GM21515 (cell line): ENCODE data around the gene SALL3.
"Not testable (repeated sequence)": the region's sequence is repeated elsewhere in the genome, so short reads cannot be mapped to it uniquely, and the experiment has no call there.

Source experiments
- ATAC-seq: cut with Tn5 transposase; IDR thresholded peaks from one replicate; pipeline ENCODE4 v1.9.1; 2021; ENCODE audit not compliant: unreplicated experiment

SALL3 gene

DNA sequence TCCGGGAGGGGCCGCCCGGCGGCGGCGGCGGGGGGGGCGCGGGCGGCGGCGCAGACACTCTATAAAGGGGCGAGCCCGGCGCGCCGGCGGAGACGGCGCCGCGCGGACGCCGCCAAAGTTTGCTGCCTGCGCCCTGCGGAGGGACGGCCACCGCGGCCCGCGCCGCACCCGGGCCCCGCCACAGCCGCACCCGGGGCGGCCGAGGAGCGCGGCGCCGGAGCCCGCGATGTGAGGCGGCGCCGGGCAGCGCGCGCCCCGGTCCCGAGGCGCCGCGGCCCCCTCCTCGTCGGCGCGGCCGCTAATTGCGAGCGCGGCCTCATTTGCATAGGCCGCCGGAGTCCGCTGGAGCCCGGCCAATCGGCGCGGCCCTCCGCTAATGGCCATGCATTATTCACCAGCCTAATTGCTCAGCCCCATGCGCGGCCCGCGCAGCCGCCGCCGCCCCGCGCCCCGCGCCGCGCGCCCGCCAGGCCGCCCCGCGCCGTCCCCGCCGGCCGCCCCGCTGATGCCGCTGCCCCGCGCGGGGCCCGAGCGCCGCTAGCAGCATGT is at the start of gene SALL3:
Gene SALL3, plus strand, starts transcription at position 89 of the 549 bp plus-strand sequence. Its CDS starts 457 bp downstream, at position 546.
- ATAC-seq: no peak

DNA sequence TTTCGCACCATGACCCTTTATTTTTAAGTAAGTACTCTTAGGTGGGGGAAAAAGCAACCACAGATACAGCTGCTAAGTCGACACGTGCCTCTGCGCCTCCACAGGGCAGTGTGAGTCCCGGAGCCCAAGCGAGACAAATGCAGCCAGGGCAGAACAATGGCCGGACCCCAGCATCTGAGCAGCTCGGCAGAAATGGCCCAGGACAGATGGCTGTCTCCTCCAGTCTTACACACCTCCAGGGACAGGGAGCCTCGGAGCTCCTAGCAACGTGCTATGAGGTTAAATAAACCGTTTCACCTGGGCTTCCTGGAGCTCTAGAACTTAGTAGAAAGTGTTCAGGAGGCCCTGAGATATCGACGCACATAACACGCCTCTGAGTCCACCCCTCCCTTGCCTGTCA is 47.3 kb upstream of the SALL3 start:
- no peak for ATAC-seq

DNA sequence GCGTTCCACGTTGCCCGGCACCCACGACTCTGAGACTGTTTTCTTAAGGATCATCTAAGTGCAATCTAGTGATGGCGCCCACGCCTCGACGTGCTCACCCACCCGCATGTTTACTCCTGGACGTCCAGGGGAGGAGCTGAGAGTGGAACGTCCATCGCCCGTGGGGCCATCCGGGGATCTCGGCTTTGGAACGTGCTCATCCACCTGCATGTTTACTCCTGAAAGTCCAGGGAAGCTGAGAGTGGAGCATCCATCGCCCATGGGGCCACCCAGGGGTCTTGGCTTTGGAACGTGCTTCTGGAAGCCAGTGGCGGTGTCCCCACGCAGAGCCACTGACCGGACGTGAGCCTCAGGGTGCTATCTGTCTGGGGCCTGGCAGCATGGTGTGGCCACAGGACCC is 45.6 kb upstream of the SALL3 start:
- no peak for ATAC-seq

DNA sequence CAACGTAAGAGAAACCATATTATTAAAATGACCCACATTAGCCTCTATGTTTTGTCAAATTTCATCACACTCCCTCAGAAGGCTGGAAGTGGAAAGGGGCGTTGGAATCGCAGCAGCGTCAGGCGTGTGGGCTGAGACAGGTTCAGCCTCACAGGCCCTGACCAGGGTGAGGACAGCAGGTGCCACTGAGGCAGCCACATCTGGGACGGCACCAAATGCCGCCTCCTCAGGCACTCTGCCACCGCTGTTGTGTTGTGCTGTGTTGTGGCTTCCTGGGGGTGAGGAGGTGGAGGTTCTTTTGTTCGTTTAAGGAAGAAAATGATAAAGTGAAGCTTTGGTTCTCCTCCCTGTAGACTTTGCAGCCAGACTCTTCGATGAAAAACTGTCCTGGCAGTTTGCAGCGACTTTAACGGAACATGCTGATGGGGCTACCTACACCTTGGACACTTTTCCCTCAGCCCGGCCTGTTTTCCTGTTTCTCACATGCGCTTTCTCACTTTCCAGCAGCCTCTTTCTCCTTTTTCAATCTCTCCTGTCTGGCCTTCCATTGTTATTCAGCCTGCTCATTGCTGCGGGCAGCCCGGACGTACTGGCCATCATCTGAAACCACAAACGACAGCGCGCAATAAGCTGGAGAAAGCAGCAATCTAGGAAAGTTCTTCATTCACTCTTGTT is 44.9 kb upstream of the SALL3 start:
- ATAC-seq: no peak

DNA sequence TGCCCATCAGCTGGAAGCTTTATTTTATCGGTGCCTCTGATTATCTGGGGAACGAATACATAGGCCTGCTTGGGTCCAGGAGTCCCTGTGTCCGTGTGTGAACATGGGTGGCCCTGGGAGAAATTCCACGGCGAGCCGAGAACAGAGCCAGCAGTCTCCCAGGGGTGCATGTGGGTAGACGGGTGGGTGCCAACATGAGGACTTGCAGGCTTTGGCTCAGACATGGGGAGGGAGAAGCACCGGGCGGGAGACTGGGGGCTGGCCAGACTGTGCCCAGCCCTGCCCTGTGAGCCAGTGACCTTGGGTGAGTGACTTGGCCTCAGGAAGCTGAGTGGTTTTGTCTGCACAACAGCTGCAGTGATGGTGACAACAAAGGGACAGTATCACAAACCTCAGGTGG is 44.2 kb upstream of the SALL3 start:
- no peak for ATAC-seq

DNA sequence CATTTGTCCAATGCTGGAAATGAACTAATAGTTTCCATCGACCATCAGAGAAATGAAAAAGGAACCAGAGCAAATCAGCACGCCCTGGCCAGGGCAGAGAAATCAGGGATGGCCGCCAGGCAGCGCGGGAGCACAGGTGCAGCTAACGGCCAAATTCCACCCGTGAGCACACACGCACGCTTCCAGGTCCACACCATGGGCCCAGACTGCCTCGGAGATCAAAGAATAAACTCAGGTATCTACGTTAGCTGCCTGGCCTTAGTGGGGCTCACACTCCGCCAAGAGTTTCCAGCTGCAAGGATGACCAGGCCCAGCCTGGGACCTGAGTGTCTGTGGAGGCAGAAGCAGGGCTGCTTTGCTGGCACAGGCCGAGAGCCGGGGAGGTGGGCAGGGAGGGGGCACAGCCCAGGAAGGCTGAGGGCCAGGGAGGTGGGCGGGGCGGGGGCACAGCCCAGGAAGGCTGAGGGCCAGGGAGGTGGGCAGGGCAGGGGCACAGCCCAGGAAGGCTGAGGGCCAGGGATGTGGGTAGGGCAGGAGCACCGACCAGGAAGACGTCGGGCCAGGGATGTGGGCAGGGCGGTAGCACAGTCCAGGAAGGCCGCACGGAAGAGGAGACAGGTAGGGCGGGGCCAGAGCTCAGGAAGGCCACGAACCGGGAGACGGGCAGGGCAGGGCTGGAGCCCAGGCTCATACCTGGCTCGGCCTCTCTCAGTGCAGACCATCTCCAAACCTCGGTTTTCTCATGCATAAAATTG is 43.2 kb upstream of the SALL3 start:
- no peak for ATAC-seq

DNA sequence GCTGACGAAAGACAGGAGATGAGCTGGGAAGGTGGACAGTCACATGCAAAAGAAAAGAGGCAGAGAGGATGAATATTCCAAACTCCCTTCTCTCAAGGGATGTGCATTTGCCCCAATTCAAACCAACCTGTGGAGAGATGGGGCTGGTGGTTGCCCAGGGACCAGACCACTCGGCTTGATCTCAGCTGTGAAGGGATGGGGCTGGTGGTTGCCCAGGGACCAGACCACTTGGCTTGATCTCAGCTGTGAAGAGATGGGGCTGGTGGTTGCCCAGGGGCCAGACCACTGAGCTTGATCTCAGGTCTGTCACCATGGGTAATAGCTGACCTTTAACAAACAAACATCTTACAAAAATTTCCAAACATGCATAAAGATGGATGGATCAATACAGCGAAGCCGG is 42.5 kb upstream of the SALL3 start:
- ATAC-seq: no peak

DNA sequence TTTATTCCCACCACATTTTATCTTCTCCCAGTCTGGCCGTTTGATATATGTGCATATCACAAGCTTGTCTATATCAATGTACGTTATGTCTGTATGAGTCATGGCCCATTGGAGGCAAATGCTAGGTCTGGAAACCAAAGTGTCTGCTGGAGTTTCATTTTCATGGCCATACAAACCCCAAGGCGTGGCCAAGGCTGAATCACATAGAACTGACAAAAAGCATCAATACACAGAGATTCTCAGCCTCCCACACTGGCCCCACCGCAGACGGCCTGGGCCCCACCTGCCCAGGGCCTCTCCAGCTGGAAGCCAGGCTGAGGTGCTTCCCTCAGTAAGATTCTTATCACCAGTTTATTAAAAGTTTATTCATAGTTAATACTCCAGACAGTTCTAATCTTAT is 40.5 kb upstream of the SALL3 start:
- no peak for ATAC-seq

DNA sequence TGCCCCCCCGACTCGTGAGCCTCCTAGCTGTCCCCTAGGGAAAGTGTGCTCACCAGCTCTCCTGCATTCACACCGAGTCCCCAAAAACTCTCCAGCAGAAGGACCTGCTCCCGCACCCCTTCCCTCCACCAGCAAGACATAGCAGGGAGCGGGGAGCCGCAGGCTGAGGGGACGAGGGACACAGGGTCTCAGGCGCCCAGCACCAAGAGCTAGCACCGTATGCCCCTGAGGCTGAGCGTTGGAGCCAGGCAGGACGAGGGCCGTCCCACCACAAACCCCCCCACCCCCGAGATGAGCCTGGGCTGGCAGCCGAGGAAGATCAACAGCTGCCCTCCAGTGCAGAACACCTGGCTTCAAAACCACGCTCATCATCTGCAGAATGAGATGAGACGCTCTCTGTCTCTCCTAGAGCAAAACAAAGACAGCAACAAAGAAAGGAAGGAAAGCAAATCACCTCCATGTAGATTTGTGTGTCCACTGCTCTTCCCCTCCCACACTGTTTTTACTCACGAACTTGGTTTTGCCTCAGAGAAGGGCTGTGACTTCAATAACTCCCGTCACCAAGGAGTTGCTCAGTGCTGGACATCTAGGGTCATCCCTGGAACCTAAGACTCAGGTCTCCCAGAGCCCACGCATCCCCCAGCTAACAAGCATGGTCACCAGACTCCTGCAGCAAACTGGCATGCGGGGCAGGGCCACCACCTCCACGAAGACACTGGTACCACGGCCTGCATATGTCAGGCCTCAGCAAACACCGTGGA is 39.7 kb upstream of the SALL3 start:
- no peak for ATAC-seq

DNA sequence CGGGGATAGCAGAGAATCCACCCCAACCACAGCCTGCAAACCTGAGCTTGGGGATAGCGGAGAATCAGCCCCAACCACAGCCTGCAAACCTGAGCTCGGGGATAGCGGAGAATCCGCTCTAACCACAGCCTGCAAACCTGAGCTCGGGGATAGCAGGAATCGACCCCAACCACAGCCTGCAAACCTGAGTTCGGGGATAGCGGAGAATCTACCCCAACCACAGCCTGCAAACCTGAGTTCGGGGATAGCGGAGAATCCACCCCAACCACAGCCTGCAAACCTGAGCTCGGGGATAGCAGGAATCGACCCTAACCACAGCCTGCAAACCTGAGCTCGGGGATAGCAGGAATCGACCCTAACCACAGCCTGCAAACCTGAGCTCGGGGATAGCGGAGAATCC is 37.4 kb upstream of the SALL3 start:
- not testable (repeated sequence) for ATAC-seq

DNA sequence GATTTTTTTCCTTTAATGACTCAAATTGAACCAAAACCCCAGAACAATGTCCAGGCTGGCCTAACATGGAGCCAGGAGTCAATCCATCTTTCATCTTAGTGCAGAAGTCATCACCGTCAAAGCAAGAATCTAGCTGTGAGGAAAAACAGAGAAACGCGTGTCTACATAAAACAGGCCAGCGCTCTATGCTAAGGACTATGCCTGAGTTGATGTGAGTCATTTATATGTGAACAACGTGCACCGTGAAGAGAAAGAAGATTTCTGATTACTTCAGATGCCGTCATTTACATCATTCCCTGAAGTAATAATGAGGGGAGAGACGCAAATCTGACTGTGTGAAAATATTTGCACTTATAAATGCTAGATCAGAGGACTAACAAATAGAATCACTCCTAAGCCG is 34.0 kb upstream of the SALL3 start:
- no peak for ATAC-seq

DNA sequence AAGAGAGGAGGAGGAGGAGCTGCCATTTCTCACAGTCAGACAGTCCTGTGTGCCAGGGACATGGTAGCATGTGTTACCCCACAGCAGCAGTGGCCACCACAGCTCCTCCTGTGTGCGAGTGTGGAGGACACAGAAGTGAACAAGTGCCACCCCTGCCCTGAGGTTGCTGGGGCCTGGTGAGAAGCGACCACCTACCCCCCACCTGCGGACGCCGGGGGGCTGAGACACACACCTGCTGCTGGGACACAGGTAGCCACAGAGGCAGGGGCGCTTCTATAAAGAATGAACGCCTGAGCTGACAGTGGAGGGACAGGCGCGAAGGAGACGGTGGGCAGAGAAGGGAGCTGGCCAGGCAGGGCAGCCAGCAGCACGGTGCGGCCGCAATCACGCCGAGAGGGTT is 32.3 kb upstream of the SALL3 start:
- no peak for ATAC-seq

DNA sequence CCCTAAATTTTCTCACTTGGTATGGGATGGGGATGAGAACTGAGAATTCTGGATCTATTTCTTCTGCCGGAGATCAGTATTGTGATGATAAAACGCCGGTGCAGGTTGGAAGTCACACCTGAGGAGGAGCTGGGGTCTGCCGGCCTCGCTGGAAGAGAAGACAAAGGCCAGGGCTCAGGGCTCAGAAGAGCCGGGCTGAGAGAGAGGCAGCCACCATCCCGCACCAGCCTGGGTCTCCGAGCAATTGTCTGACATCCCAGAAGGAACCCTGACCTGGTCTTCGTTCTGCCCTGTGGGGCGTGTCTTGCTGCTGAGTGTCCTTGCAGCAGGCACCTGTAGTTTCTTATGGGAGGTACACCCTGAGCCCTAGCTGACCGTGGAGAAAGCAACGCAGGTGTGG is 31.4 kb upstream of the SALL3 start:
- ATAC-seq: no peak

DNA sequence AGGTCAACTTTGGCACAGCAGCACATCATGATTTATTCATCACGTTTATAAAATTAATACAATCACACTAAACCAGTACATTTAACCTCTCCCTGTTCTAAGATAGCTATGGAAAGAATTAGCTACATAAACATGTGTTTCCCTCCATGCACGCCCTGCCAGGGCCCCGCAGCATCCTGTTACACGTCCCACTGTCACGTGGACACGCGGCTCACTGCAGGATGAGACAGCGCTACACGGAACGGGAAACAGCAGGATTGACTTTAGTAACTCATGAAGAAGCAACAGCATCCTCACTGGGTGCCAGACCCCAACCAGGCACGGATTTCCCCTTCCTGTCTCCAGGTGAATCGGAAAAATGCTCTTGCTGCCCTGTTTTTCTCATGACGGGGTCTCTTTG is 30.9 kb upstream of the SALL3 start:
- no peak for ATAC-seq

DNA sequence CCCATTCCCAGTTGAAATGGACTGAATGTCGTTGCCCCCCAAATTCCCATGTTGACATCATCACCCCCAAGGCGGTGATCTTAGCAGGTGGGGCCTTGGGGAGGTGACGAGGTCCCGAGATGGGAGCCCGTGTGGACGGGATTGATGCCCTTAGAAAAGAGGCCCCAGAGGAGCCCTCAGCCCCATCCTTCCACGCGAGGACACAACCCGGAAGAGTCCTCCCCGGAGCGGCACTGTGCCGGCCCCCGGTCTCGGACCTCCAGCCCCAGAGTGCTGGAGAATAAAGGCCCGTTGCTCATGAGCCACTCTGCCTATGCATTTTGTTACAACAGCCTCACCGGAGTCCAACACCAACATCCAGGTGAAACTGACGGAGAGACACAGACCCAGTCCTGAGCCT is 30.4 kb upstream of the SALL3 start:
- no peak for ATAC-seq

DNA sequence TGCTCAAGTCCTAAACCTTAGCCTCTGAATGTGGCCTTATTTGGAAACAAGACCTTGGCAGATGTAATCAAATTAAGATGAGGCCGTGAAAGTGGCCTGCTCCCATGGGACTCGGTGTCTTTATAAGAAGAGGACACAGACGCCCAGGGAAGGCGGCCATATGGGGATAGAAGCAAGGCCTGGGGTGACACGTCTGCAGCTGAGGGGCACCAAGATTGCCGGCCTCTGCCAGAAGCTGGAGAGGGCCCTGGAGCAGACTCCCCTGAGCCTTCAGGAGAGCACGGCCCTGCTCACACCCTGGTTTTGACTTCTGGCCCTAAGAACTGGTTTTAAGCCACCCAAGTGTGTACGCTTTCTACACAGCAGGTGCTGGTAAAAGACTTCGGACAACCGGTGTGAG is 29.2 kb upstream of the SALL3 start:
- no peak for ATAC-seq

DNA sequence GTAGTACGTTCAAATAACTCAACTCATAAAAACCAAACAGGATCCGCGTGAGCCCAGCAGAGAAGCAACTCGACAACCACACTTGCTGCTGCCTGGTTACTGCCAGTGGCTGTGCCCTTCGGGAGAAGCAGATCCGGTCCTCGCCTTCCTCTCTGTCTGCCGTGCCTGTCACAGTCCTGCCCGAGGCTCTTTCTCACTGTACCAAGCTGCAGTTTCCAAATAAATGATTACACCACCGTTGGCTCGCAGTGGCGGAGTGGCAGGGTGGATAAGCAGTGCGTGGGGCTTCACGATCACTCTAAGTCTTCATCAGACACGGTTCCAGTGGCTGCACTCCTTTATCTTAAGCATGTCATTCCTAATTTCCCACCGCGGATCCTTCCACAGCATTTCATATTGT is 26.1 kb upstream of the SALL3 start:
- no peak for ATAC-seq

DNA sequence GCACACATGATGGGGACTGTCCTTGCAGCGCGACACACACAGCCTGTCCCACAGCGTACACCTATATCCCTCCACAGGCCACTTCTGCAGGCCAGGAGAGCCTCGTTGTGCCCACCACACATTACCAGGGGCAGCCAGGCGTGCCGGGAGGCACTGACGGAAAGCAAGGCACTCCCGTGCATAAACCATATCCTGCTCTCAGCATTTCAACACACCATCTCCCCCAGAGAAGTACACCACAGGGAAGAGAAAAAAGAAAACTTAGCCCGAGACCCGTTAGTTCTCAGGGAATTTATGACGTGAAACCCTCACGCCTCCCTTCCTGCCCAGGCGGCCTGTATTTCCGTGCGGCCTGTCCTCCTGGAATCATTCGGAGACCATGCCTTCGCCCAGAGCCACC is 24.6 kb upstream of the SALL3 start:
- ATAC-seq: no peak

DNA sequence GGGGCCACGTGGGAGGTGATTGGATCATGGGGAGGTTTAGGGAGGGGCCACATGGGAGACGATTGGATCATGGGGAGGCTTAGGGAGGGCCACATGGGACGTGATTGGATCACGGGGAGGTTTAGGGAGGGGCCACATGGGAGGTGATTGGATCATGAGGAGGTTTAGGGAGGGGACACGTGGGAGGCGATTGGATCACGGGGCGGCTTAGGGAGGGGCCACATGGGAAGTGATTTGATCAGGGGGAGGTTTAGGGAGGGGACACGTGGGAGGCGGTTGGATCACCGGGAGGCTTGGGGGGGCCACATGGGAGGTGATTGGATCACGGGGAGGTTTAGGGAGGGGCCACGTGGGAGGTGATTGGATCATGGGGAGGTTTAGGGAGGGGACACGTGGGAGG is 22.5 kb upstream of the SALL3 start:
- ATAC-seq: no peak

DNA sequence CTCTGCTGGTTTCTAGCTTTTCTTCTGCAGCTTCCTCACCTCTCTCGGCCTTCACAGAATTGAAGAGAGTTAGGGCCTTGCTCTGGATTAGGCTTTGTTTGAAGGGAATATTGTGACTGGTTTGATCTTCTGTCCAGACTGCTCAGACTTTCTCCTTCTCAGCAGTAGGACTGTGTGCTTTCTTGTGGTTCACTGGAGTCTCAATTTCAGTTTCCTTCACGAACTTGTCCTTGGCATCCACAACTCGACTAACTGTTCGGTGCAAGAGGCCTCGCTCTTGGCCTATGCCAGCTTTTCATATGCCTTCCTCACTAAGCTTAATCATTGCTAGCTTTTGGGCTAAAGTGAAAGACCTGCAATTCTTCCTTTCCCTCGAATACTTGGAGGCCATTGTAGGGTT is 18.9 kb upstream of the SALL3 start:
- no peak for ATAC-seq

DNA sequence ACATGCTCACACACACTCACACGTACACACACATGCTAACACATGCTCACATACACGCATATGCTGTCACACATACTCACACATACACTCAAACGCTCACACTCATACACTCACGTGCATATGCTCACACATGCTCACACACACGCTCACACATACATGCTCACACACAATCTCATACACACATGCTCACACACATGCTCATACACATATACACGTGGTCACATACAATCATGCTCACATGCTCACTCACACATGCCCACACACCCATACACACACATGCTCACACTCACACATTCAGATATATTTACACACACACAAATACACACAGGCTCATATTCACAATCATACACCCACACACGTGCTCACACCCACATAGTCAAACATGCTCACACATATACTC is 17.5 kb upstream of the SALL3 start:
- ATAC-seq: no peak

DNA sequence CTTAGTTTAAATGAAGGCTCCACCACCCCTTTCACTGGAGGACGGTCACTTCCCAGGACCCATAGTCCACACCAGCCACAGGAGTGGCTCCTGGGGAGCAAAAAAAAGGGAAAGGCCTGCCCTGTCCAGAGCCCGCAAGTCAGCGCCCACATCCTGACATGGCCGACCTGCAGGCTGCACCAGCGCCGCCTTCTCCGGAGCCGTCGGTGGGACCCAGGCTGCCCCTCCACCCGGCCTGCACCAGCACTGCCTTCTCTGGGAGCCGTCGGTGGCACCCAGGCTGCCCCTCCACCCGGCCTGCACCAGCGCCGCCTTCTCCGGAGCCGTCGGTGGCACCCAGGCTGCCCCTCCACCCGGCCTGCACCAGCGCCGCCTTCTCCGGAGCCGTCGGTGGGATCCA is 14.9 kb upstream of the SALL3 start:
- ATAC-seq: not testable (repeated sequence)
